Nephron progenitor cell (in vitro differentiated cells): ENCODE measurements around the gene SF3B2.
A peak's percentile ranks its signal among the peaks of the same experiment; 100 is the strongest.

Source experiments
- DNase-seq: peaks from one replicate; pipeline ENCODE4 v3.0.0; 2021
- H3K27ac Mint-ChIP-seq: 2 replicates; pipeline ENCODE4 v1.8.0; 2021; ENCODE audit warnings: mild to moderate bottlenecking, moderate library complexity, mixed read lengths
- H3K27me3 Mint-ChIP-seq: 2 replicates; pipeline ENCODE4 v1.8.0; 2021; ENCODE audit warnings: mild to moderate bottlenecking, low read depth, mixed read lengths; ENCODE audit not compliant: poor library complexity
- H3K36me3 Mint-ChIP-seq: 2 replicates; pipeline ENCODE4 v1.8.0; 2021; ENCODE audit warnings: low read depth, mixed read lengths
- H3K4me1 Mint-ChIP-seq: 2 replicates; pipeline ENCODE4 v1.8.0; 2021; ENCODE audit warnings: mixed read lengths
- H3K4me3 Mint-ChIP-seq: 2 replicates; pipeline ENCODE4 v1.8.0; 2021; ENCODE audit warnings: mild to moderate bottlenecking, moderate library complexity, mixed read lengths
- H3K9me3 Mint-ChIP-seq: 2 replicates; pipeline ENCODE4 v1.8.0; 2021; ENCODE audit warnings: mild to moderate bottlenecking, moderate library complexity, mixed read lengths
- TF ChIP-seq, protein P1 (sequence below): fragments of 200-600 bp; sonication (generic); IDR thresholded peaks from 2 replicates; pipeline ENCODE4 v1.5.0; 2021; ENCODE audit warnings: antibody characterized with exemption

Gene SF3B2

DNA sequence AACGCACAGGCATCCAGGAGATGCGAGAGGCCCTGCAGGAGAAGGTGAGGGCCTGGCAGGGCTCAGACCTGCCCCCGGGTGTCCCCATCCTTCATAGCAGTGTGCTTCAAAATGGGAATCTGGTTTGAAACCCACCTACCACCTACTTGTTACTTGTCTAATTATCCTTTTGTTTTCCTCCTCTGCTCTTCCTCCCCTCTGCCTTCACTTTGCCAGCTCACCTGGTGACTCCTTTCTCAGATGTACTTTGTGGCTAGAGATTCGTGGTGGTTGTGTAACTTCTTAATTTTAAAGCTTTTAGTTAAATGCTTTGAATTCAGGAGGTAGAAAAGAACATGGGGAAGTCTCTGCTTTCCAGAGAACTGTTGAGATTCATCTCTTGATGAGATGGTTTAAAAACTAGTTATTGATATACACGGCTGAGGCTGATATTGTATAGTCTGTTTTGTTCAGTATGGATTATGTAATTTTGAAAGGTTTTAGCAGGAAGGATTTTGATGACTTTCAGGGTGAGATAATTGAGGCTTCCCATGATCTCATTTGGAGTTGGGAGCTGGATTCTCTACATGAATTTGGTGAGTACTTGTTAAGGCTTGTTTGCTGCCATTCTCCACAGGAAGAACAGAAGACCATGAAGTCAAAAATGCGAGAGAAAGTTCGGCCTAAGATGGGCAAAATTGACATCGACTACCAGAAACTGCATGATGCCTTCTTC is 8.0 kb downstream of the SF3B2 start:
- Mint-ChIP-seq H3K4me3 (no peak overlapping the region), H3K4me1 (no peaks in the 10 kb centered on the region), H3K27me3 (peaks cover 2% of the 10 kb centered on the region), H3K36me3 (peaks cover 90% of the 10 kb centered on the region), H3K9me3 (peaks cover 17% of the 10 kb centered on the region), H3K27ac (peak overlapping the region; percentile 23)
- TF ChIP-seq, protein P1, sequence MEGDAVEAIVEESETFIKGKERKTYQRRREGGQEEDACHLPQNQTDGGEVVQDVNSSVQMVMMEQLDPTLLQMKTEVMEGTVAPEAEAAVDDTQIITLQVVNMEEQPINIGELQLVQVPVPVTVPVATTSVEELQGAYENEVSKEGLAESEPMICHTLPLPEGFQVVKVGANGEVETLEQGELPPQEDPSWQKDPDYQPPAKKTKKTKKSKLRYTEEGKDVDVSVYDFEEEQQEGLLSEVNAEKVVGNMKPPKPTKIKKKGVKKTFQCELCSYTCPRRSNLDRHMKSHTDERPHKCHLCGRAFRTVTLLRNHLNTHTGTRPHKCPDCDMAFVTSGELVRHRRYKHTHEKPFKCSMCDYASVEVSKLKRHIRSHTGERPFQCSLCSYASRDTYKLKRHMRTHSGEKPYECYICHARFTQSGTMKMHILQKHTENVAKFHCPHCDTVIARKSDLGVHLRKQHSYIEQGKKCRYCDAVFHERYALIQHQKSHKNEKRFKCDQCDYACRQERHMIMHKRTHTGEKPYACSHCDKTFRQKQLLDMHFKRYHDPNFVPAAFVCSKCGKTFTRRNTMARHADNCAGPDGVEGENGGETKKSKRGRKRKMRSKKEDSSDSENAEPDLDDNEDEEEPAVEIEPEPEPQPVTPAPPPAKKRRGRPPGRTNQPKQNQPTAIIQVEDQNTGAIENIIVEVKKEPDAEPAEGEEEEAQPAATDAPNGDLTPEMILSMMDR = no peak
- DNase-seq = no peak

- H3K27ac Mint-ChIP-seq = peak overlapping the region; percentile 57
Measured at GRCh38 chr11:66061268-66061667, 9.1 kb downstream of the SF3B2 start.

DNA sequence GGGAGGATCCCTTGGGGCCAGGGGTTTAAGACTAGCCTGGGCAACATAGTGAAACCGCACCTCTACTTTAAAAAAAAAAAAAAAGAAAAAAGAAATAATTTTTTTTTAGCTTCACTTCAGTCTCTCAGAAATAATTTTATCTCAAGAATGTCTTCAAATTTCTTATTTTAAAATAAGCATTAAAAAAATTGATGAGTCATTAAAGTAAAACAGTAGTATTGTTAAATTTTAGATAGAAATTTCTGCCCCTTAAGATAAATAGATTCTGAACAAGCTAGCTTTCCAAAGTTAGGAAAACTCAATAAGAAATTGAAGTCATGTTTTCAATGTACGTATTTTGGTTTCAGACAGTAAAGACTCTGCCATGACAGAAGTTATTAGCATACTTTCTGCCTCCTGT is 10.2 kb downstream of the SF3B2 start:
- Mint-ChIP-seq H3K36me3 (peaks cover 90% of the 10 kb centered on the region), H3K4me1 (peaks cover 8% of the 10 kb centered on the region), H3K27ac (no peak overlapping the region), H3K9me3 (peaks cover 21% of the 10 kb centered on the region), H3K27me3 (no peaks in the 10 kb centered on the region), H3K4me3 (no peak overlapping the region)
- TF ChIP-seq, protein P1 = no peak
- DNase-seq = no peak

More at GRCh38 chr11:66061268-66061667, 9.1 kb downstream of the SF3B2 start:
- no peak for DNase-seq
- Mint-ChIP-seq H3K27me3 (no peaks in the 10 kb centered on the region), H3K36me3 (peaks cover 90% of the 10 kb centered on the region), H3K4me3 (no peak overlapping the region), H3K4me1 (no peaks in the 10 kb centered on the region), H3K9me3 (peaks cover 21% of the 10 kb centered on the region)
- TF ChIP-seq, protein P1 = no peak

DNA sequence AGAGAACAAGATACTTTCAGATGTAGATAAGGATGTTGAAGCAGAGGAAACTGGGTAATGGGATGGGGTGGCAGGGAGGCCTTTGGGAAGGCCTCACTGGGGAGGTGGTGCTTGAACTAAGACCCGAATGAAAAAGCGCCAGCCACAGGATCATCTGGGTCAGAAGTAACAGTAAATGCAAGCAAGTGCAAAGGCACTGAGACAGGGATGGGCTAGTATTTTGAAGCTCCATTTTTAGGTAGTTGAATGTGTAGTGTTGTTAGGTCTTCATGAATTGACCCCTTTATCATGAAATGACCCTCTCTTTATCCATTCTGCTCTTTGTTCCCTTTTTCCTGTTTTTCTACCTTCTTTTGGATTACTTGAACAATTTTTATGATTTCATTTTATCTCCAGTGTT is 11.7 kb downstream of the SF3B2 start:
- no peak overlapping the region for H3K27ac Mint-ChIP-seq
- TF ChIP-seq, protein P1 = no peak
- no peak overlapping the region for H3K4me3 Mint-ChIP-seq
- no peak for DNase-seq
- peaks cover 21% of the 10 kb centered on the region for H3K9me3 Mint-ChIP-seq
- H3K36me3 Mint-ChIP-seq = peaks cover 94% of the 10 kb centered on the region
- H3K27me3 Mint-ChIP-seq = no peaks in the 10 kb centered on the region
- H3K4me1 Mint-ChIP-seq = peaks cover 22% of the 10 kb centered on the region

- H3K27ac Mint-ChIP-seq = no peak overlapping the region
- peaks cover 21% of the 10 kb centered on the region for H3K9me3 Mint-ChIP-seq
- no peak for DNase-seq
- no peaks in the 10 kb centered on the region for H3K27me3 Mint-ChIP-seq
- no peak overlapping the region for H3K4me3 Mint-ChIP-seq
- peaks cover 87% of the 10 kb centered on the region for H3K36me3 Mint-ChIP-seq
- TF ChIP-seq, protein P1 = no peak
- H3K4me1 Mint-ChIP-seq = peaks cover 29% of the 10 kb centered on the region
Measured at GRCh38 chr11:66064571-66064970, 12.4 kb downstream of the SF3B2 start.

DNA sequence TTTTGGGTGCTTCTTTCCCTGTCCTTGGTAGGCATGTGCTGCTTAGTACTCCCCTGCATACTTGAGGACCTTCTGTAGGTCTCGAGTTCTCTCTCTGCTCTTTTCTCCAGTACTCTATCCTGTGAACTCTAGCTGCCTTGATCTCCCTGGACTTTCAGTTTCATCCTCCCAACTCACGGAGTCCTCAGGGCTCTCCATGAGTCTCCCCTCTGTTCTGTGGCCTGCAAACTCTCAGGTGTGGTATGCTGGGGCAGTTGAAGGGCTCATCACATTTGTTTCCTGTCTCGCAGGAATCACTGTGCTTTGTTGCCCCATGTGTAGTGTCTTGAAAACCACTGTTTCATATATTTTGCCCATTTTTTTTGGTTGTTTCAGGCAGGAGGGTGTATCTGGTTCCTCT is 14.6 kb downstream of the SF3B2 start:
- Mint-ChIP-seq H3K36me3 (peaks cover 67% of the 10 kb centered on the region), H3K27ac (peak overlapping the region; percentile 81), H3K4me3 (no peak overlapping the region), H3K9me3 (peaks cover 21% of the 10 kb centered on the region), H3K4me1 (peaks cover 38% of the 10 kb centered on the region), H3K27me3 (no peaks in the 10 kb centered on the region)
- no peak for DNase-seq
- TF ChIP-seq, protein P1 = no peak
